SU-DHL-6 (cell line): ENCODE results near the gene CASKIN2.
"Not testable (repeated sequence)": the region's sequence is repeated elsewhere in the genome, so short reads cannot be mapped to it uniquely, and the experiment has no call there.

ENCODE experiments used
- H2AFZ ChIP-seq: fragments of 200-600 bp; sonication (generic); 2 replicates; pipeline ENCODE4 v1.6.1; 2014; ENCODE audit warnings: low read depth, mild to moderate bottlenecking, moderate library complexity, mixed read lengths, antibody characterized with exemption, low read length; ENCODE audit not compliant: severe bottlenecking
- H3F3A ChIP-seq: fragments of 200-600 bp; shearing (Covaris generic); 2 replicates; pipeline ENCODE4 v1.6.0; 2016; ENCODE audit warnings: antibody characterized with exemption, mild to moderate bottlenecking; ENCODE audit not compliant: insufficient read depth
- H3K27ac ChIP-seq: fragments of 200-600 bp; sonication (generic); 2 replicates; pipeline ENCODE4 v1.5.1; 2016; ENCODE audit warnings: low read depth, mild to moderate bottlenecking, low read length, moderate library complexity, mixed read lengths
- H3K27me3 ChIP-seq: fragments of 200-600 bp; sonication (generic), shearing (Covaris generic); 2 replicates; pipeline ENCODE4 v1.6.0; 2014; ENCODE audit warnings: mild to moderate bottlenecking, low read length
- H3K36me3 ChIP-seq: fragments of 200-600 bp; sonication (generic); 2 replicates; pipeline ENCODE4 v1.6.1; 2014; ENCODE audit warnings: mild to moderate bottlenecking, low read length, mixed read lengths
- H3K4me2 ChIP-seq: fragments of 300-600, 200-600 bp; shearing (Covaris generic), sonication (generic); 2 replicates; pipeline ENCODE4 v1.6.0; 2014; ENCODE audit warnings: low read length, low read depth, mild to moderate bottlenecking; ENCODE audit not compliant: poor library complexity, severe bottlenecking
- H3K4me3 ChIP-seq: fragments of 200-600 bp; sonication (generic); 2 replicates; pipeline ENCODE4 v1.5.1; 2014; ENCODE audit warnings: antibody characterized with exemption, low read length, mild to moderate bottlenecking, mixed read lengths; ENCODE audit not compliant: insufficient read depth, poor library complexity, severe bottlenecking
- H3K79me2 ChIP-seq: fragments of 200-600 bp; sonication (generic); 2 replicates; pipeline ENCODE4 v1.6.1; 2014; ENCODE audit warnings: mild to moderate bottlenecking, low read length, moderate library complexity; ENCODE audit not compliant: insufficient read depth
- H3K9ac ChIP-seq: fragments of 200-600 bp; sonication (generic); 2 replicates; pipeline ENCODE4 v1.7.0; 2014; ENCODE audit warnings: mild to moderate bottlenecking, low read length
- H3K9me2 ChIP-seq: fragments of 200-600 bp; sonication (generic); replicated peaks from 2 replicates; pipeline ENCODE4 v1.6.1; 2014; ENCODE audit warnings: low read length; ENCODE audit not compliant: insufficient read depth
- H3K9me3 ChIP-seq: fragments of 200-600 bp; sonication (generic); 2 replicates; pipeline ENCODE4 v1.6.1; 2014; ENCODE audit warnings: low read length, mixed read lengths; ENCODE audit not compliant: insufficient read depth
- H4K20me1 ChIP-seq: fragments of 200-600 bp; sonication (generic); 2 replicates; pipeline ENCODE4 v1.6.1; 2014; ENCODE audit warnings: low read depth, mild to moderate bottlenecking, antibody characterized with exemption, low read length, moderate library complexity, mixed read lengths
- CTCF ChIP-seq: fragments of 200-600 bp; sonication (generic); IDR thresholded peaks from one replicate; pipeline ENCODE4 v1.5.1; 2017; ENCODE audit warnings: antibody characterized with exemption, mild to moderate bottlenecking, low read length, moderate library complexity; ENCODE audit not compliant: insufficient read depth, poor library complexity, severe bottlenecking
- EZH2phosphoT487 ChIP-seq: fragments of 200-600 bp; sonication (generic), shearing (Covaris generic); conservative IDR thresholded peaks from 2 replicates; pipeline ENCODE4 v1.6.1; 2018; ENCODE audit warnings: mild to moderate bottlenecking, antibody characterized with exemption, low read length, moderate library complexity, mixed read lengths

The CASKIN2 gene

GRCh38 chr17:75521290-75521689 is 6.0 kb upstream of the CASKIN2 start:
- H3K27me3 ChIP-seq, result no peaks in the 10 kb centered on the region
- H3K27ac ChIP-seq, result no peak overlapping the region
- no peaks in the 10 kb centered on the region for H4K20me1 ChIP-seq
- no peak overlapping the region for H3K4me2 ChIP-seq
- no peak overlapping the region for H3K4me3 ChIP-seq
- TF ChIP-seq EZH2phosphoT487 (no peak), CTCF (no peak)
- peaks cover 16% of the 10 kb centered on the region; the same call in 1 of the 2 replicates for H3F3A ChIP-seq
- H3K9ac ChIP-seq, result no peak overlapping the region
- H3K9me2 ChIP-seq, result no peaks in the 10 kb centered on the region
- H3K79me2 ChIP-seq, result no peaks in the 10 kb centered on the region; the same call in 1 of the 2 replicates
- H3K9me3 ChIP-seq, result no peaks in the 10 kb centered on the region
- no peak overlapping the region for H2AFZ ChIP-seq
- no peaks in the 10 kb centered on the region for H3K36me3 ChIP-seq

- not testable (repeated sequence) for H3K9me3 ChIP-seq, H3K36me3 ChIP-seq, H4K20me1 ChIP-seq, H3K79me2 ChIP-seq, H3K9me2 ChIP-seq, H3K4me2 ChIP-seq, H3K27ac ChIP-seq, H2AFZ ChIP-seq, H3K27me3 ChIP-seq, H3K9ac ChIP-seq, H3K4me3 ChIP-seq
- peaks cover 16% of the 10 kb centered on the region; the same call in 1 of the 2 replicates for H3F3A ChIP-seq
Measured at GRCh38 chr17:75520413-75520812, 5.1 kb upstream of the CASKIN2 start.

- H3K4me3 ChIP-seq, result no peak overlapping the region
- no peaks in the 10 kb centered on the region; the same call in 1 of the 2 replicates for H3K79me2 ChIP-seq
- no peak for TF ChIP-seq CTCF
- TF ChIP-seq EZH2phosphoT487, result no peak
- H3K27me3 ChIP-seq, result no peaks in the 10 kb centered on the region
- no peaks in the 10 kb centered on the region for H3K9me3 ChIP-seq
- H4K20me1 ChIP-seq, result no peaks in the 10 kb centered on the region
- no peak overlapping the region for H3K9ac ChIP-seq
- H3K4me2 ChIP-seq, result no peak overlapping the region
- H3K9me2 ChIP-seq, result no peaks in the 10 kb centered on the region
- H2AFZ ChIP-seq, result no peak overlapping the region
- H3F3A ChIP-seq, result 0 out of 2 replicates have a peak, but pooled peaks cover 10% of the 10 kb centered on the region
- H3K36me3 ChIP-seq, result no peaks in the 10 kb centered on the region
- no peak overlapping the region for H3K27ac ChIP-seq
Measured at GRCh38 chr17:75518983-75519537, 3.7 kb upstream of the CASKIN2 start.

GRCh38 chr17:75518201-75518600 is 2.9 kb upstream of the CASKIN2 start:
- H3K27me3 ChIP-seq, result no peaks in the 10 kb centered on the region
- H3K79me2 ChIP-seq, result no peaks in the 10 kb centered on the region; the same call in 1 of the 2 replicates
- H3K9me2 ChIP-seq, result no peaks in the 10 kb centered on the region
- no peaks in the 10 kb centered on the region for H3K36me3 ChIP-seq
- no peak overlapping the region for H2AFZ ChIP-seq
- H4K20me1 ChIP-seq, result no peaks in the 10 kb centered on the region
- peak overlapping the region; percentile 91 for H3K9ac ChIP-seq
- H3K27ac ChIP-seq, result peak overlapping the region; percentile 48
- no peak overlapping the region for H3K4me3 ChIP-seq
- peak overlapping the region; percentile 65 for H3K4me2 ChIP-seq
- 0 out of 2 replicates have a peak, but pooled peaks cover 8% of the 10 kb centered on the region for H3F3A ChIP-seq
- TF ChIP-seq EZH2phosphoT487 (no peak), CTCF (no peak)
- H3K9me3 ChIP-seq, result no peaks in the 10 kb centered on the region
